SW 1271 (cell line): ENCODE data around the gene CACNA1B.
"Not testable (repeated sequence)": the region's sequence is repeated elsewhere in the genome, so short reads cannot be mapped to it uniquely, and the experiment has no call there.

ENCODE experiments used
- DNase-seq, 2 experiments: peaks; one replicate each; lab custom pipeline; 2025; lab: John Stamatoyannopoulos, UW

Gene CACNA1B

GRCh38 chr9:138015021-138015829 is 137.6 kb downstream of the CACNA1B start:
- DNase-seq: no peak

- no peak for DNase-seq
These were observed 139.0 kb downstream of the CACNA1B start for GRCh38 chr9:138016406-138017187.

- no peak for DNase-seq
These were observed 139.6 kb downstream of the CACNA1B start for GRCh38 chr9:138017200-138017599.

GRCh38 chr9:138019514-138019913 is 141.9 kb downstream of the CACNA1B start:
- not testable (repeated sequence) for DNase-seq

GRCh38 chr9:138020120-138020794 is 142.7 kb downstream of the CACNA1B start:
- DNase-seq: no peak

- no peak for DNase-seq
These were observed 143.2 kb downstream of the CACNA1B start for GRCh38 chr9:138020795-138021182.

- DNase-seq: no peak
These were observed 143.9 kb downstream of the CACNA1B start for GRCh38 chr9:138021251-138022056.

GRCh38 chr9:138022121-138022741 is 144.6 kb downstream of the CACNA1B start:
- DNase-seq: no peak

- no peak for DNase-seq
These were observed 145.3 kb downstream of the CACNA1B start for GRCh38 chr9:138022756-138023393.

- DNase-seq: no peak
These were observed 146.0 kb downstream of the CACNA1B start for GRCh38 chr9:138023394-138024124.

- DNase-seq: no peak
These were observed 146.5 kb downstream of the CACNA1B start for GRCh38 chr9:138024131-138024530.

GRCh38 chr9:138024831-138025291 is 147.3 kb downstream of the CACNA1B start:
- DNase-seq: no peak

- DNase-seq: no peak
These were observed 147.8 kb downstream of the CACNA1B start for GRCh38 chr9:138025417-138025816.

- DNase-seq: no peak
These were observed 148.3 kb downstream of the CACNA1B start for GRCh38 chr9:138025908-138026307.

- no peak for DNase-seq
These were observed 151.0 kb downstream of the CACNA1B start for GRCh38 chr9:138028596-138028995.

- DNase-seq: no peak
These were observed 153.6 kb downstream of the CACNA1B start for GRCh38 chr9:138031186-138031585.

GRCh38 chr9:138033950-138034349 is 156.4 kb downstream of the CACNA1B start:
- DNase-seq: no peak

- no peak for DNase-seq
These were observed 159.6 kb downstream of the CACNA1B start for GRCh38 chr9:138037140-138037539.

GRCh38 chr9:138038244-138038671 is 160.7 kb downstream of the CACNA1B start:
- no peak for DNase-seq
